Measurements from ENCODE around the gene HLTF.
"Not testable (repeated sequence)": the region's sequence is repeated elsewhere in the genome, so short reads cannot be mapped to it uniquely, and the experiment has no call there.

The HLTF gene

GRCh38 chr3:148990236-148990635 is 96.1 kb downstream of the HLTF start:
- DNase-seq, result no peak

- not testable (repeated sequence) for DNase-seq
Observed at GRCh38 chr3:148987551-148987950, 98.8 kb downstream of the HLTF start.

- DNase-seq, result no peak
Observed at GRCh38 chr3:148981273-148981672, 105.1 kb downstream of the HLTF start.
